Stimulated activated CD4-positive, alpha-beta T cell treated with anti-CD3 and anti-CD28 coated beads, Interleukin-4, amount 100 ng/mL, for 48 hours (primary cell): ENCODE measurements around the gene MBTPS2.

ENCODE experiments used
- DNase-seq, 2 donors: peaks; one replicate each; pipeline ENCODE4 v3.0.0-alpha.2; 2020; ENCODE audit warnings: low read depth in 2 of 2

MBTPS2 gene

DNA sequence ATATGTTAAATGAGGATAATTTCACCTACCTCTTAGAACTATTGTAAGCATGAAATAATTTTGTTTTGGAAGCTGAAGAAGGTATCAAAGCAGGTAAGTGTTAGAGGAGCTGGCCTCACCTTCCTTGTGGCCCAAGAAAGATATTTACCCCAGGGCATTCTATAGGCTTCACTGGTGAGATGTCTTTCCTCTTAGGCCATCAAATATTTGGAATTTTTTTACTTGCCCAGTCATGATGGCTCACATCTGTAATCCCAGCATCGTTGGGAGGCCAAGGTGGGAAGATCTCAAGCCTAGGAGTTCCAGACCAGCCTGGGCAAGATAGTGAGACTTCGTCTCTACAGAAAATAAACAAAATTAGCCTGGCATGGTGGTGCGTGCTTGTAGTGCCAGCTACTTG lies 95.0 kb downstream of the MBTPS2 start:
- DNase-seq: no peak
